GM18505 (cell line): ENCODE data around the gene DTHD1.

Experiments used
- ATAC-seq: cut with Tn5 transposase; IDR thresholded peaks from one replicate; pipeline ENCODE4 v1.9.1; 2021; ENCODE audit not compliant: unreplicated experiment
- POLR2A ChIP-seq: IDR thresholded peaks from 4 replicates; pipeline ENCODE4 v1.6.1; 2011; ENCODE audit warnings: borderline replicate concordance; ENCODE audit not compliant: insufficient read depth, insufficient read length; ENCODE audit errors: extremely low read depth

Gene DTHD1

DNA sequence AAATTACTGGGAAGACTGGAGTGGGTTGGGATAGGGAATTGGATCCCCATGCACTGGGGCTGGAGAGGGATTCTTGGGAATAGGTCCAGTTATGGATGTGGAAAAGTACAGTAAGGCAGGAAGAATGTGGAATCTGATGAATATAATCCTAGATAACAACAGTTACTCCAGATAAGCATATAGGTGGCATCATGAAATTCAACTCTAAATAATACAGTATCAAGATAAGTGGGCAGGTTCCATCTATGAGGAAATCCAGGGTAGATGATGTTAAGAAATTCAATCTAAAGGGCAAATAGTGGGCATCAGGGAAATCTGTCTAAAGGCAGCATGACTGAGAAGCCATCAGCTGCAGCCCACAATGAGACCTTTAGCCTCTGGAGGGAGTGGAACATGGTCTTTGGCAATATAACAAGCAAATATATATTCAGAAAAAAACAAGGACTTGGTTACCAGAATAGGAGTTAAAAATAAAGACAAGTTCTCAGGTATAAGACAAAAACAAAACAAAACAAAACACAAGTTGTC is 1.2 kb downstream of the DTHD1 start:
- no peak for ATAC-seq
- TF ChIP-seq POLR2A: no peak

DNA sequence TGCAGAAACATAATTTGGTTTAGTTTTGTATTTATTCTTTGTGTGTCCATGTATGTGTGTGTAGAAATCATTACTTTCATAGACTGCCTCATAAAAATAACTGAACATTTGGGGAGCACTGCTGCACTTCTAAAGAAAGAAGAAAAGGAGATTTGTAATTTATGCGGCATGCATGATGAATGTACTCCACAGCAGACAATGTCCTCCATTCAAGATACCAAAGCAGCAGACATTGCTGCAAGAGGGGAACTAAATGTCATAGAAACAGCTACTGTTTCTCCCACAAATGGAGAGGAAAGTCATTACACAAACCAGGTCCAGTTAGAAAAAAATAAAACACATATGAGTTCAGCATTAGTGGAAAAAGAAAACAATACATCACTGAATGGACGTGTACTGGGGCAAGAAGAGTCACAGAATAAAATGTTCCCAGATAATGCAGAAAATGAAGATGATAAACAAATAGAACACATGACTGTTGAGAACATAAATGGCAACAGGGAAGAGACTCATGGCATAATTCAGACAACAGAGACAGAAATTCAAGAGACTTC is 2.6 kb downstream of the DTHD1 start:
- TF ChIP-seq POLR2A: no peak
- ATAC-seq: no peak

DNA sequence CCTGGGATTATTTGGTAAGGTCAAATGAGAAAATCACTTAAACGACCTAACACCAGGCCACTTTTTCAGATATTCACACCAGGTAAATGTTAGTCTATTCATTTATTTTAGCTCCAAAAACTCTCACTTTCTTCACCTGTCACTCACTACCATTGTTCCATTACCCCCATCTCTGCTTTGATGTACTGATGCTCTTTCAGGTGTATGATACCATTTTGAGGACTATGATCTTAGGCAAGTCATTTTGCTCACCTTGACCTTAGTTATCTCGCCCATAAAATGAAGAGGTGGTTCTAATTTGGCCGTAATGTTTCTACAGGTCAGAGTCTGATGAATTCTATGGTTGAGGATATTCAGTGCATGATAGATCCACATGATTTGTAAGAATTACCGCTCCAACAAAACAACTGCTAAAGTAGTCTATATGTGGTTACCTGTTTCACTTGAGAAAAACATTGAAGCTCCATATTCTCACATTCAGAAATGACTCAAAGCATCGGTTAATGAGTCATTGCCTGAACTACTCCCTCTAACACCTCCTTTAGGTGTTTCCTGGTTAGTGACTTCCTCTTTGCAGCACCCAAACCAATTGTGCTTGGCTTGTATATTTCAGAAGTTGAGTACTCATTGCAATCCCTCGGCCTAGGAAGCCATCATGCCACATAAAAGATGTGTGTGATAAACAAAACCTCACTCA is 4.5 kb downstream of the DTHD1 start:
- ATAC-seq: peak; percentile 98
- TF ChIP-seq POLR2A: no peak

DNA sequence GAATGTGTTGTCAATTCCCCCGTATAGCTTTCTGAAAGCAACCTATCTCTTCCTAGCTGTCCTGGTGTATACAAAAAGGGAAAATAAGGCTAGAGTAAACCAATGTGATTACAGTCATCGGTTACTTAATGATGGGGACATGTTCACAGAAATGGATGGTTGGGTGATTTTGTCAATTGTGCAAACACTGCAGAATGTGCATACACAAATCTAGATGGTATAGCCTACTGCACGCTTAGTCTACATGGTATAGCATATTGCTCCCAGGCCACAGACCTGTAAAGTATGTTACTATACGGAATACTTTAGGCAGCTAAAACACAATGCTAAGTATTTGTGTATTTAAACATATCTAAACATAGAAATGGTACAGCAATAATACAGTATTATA is 5.1 kb downstream of the DTHD1 start:
- ATAC-seq: no peak
- TF ChIP-seq POLR2A: no peak

DNA sequence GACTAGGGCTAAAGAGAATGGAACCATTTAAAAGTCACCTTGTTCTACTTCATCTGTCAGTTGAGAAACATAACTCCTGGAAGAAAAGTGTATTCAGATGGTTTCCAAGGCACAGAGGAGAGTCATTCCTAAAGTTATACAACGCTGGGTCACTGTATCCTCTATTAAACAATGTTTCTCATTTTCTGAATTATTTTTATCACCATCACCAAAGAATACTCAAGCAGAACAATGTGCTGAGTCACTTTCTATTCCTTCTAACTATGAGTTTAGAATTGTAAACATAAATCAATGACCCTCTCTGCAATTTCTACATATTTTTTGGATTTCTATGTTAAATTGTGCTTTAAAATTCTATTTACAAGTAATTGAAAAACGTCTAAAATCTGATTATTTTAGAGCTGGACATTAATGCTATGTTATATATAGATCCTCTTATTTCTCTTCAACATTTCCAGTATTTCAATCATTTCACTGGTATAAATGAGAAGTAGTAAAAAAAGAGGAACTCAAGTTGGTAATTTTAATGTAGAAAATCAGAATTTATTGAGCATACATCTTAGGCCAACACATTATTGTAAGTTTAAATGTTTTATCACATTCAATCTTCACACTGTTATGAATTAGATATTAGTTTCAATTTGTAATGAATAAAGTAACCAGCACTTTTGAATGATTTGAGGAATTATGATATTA is 7.5 kb downstream of the DTHD1 start:
- TF ChIP-seq POLR2A: no peak
- no peak for ATAC-seq

DNA sequence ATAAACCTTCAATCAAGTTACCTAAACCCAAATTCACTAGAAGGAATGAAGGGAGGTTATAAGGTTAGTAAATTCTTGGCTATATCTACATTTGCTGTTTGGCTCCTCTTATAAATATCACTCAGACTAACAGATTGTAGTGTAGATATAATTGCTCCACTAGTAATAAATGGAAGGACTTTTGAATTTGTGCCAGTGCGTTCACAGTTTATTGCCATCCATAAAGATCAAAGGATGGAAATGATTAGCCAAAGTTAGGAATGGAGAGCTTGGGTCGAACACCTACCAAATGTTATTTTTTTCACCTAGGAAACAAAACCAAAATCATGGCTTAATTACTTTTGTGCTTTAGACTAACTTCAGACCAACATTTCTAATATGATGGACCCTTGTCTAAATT is 9.2 kb downstream of the DTHD1 start:
- no peak for ATAC-seq
- no peak for TF ChIP-seq POLR2A

DNA sequence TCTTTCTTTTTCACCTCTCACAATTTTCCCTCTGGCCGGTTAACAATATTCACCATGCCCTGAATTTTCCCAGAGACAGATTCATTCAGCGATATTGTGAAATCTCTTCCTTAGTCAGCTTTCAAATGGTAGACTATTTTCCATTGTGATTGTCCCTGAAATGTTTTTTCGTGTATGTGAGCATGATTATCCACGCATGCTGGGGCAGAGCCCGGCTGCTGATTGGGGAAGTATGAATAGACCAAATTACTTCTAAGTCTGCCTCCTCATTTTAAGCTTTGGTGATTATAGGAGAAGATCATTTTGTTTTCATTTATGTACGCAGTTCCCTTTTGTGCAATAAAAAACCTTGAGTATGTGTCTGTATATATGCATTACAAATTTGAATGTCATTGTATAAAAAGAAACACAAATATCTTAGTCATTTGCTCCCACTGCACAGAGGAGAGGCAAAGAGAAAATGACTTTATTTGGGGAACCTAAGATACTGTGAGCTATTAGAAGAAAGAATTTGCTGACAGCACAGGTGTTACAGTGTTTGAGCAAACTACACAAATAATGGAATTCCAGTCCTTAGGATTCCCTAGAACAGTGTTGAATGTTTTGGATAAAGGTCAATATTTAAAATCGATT is 11.3 kb downstream of the DTHD1 start:
- ATAC-seq: no peak
- no peak for TF ChIP-seq POLR2A

DNA sequence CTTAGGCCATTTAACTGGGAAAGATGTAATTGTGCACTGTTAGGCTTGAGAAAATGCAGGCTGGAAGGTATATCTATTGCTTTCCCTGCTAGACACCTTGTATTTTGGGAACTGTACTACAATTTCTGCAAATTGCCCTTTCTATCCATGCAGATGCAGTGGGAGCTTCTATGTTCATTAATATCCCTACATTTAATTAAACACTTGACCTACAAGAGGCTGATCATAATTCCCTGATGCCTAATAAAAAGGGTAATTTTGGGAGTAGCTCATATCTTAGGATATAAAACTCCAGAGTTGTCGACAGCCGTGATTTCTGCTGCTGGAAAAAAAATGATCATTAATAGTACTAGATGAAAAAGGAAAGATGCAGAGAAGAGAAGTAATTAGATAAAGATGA is 19.7 kb downstream of the DTHD1 start:
- no peak for ATAC-seq
- TF ChIP-seq POLR2A: no peak

DNA sequence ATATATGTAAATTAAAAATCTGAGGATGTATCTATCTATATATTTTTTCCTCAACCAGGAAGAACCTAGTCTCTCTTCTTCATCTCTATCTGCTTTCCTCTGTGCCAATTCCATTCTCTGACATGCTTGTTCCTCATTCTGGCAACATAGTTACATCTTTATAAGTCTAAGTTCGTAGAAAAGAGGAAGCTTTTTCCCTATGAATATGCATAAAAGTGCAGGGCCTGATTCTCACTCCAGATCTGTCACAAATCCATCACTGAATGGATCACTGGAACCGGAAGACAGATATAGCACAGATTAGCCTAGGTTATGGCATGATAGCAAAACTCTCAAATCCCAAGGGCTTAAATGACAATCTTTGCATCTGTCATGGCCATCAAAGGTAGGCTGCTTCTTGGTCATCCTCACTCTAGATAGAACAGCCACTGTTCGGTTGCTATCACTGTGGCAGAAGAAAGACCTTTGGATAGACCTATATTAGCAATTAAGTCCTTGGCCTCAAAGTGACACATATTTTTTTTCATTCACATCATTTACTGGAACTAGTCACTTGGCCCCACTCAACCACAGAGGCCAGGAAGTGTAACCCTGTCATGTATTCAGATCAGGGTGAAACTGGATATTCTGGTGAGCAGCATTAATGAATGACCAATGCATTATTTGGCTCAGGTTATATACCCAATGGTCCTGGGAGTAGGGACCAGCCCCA is 22.2 kb downstream of the DTHD1 start:
- TF ChIP-seq POLR2A: no peak
- ATAC-seq: peak; percentile 77

DNA sequence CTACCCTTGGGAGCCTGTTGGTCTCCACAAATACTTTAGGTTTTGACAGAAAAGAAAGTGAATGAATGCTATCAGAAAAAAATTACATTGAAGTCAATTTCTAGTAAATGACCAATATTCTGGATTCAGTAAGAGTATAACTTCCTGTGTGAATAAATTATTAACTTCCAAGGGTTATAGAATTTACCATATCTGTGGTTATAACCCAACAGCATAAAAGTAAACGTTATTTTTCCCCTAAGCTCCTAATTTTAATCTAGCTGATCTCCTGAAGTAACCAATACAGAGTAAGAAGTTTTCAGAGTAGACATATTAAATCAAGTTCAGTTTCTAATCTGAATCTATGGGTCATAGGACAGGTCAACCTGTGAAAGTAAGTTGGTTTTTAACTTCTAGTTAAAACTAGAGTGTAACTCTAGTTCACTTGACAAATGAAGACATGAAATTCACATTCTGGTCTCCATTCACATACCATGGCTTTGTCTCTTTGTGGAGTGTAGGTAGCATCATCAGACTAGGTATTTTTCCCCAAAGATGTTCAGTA is 22.8 kb downstream of the DTHD1 start:
- TF ChIP-seq POLR2A: no peak
- peak; percentile 36 for ATAC-seq

DNA sequence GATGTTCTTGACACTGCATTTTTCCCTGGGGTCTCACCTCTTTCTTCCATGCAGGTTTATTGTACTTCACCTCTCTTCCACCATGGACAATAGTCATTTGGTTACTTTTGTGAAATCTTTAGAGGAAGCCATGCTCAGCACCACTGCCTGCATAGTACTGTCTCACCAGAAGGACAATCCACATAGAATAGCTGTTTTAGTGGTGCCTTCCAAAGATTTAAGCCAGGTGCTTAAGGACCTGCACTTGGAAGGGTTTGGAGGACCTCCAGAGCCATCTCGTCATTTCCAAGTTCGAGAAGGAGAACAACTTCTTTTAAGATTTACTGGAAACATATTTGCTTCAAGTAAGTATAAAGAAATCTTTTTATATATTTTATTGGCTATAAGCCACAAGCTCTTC is 26.7 kb downstream of the DTHD1 start:
- no peak for TF ChIP-seq POLR2A
- ATAC-seq: no peak

DNA sequence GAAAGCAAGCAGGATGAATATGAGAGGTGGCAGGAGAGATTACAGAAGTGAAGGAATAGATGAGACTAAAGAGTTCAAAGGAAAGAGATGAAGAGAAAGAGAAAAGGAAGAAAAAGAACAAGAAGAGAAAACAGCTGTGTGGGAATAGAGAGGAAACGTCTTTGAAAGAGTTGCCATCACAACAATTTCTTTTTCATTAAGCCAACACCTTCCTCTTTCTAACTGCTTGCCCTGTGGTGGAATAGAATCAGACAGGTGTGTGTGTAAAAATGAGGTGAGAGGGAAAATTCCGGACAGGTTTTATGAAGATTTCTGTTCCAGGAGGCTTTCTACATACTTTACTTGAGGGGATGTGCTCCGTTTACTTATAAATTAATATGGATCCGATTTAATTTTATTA is 28.8 kb downstream of the DTHD1 start:
- no peak for ATAC-seq
- no peak for TF ChIP-seq POLR2A

DNA sequence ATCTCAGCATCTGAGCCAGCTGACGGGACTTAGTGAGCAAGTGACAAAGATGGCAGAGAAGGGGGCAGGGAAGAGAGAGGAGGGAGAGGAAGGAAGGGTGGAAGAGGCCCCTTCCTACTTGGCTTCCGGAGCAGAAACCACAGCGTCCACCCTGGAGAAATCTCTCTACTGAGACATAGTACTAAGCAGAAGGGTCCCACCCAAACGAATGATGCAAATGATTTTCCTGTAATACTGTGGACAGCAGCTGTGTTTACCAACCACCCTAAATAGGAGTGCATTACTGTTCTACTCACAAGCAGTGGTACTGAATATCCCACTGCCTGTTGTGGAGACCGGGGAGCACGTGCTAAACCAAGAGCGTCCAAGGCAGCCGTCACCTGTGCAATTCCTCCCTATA is 29.4 kb downstream of the DTHD1 start:
- TF ChIP-seq POLR2A: no peak
- peak; percentile 88 for ATAC-seq
